MM.1S (cell line): Measurements from ENCODE around the gene AATK.

Source experiments
- CTCF ChIP-seq: fragments of 300-600 bp; sonication (generic); IDR thresholded peaks from 2 replicates; pipeline ENCODE4 v1.5.1; 2016; ENCODE audit warnings: antibody characterized with exemption, low read length, mixed read lengths
- EZH2 ChIP-seq: fragments of 300-600 bp; sonication (generic); optimal IDR thresholded peaks from 2 replicates; pipeline ENCODE3; 2017; ENCODE audit warnings: low read depth, mild to moderate bottlenecking, antibody characterized with exemption, low read length, mixed read lengths

GRCh38 chr17:81138500-81138899 lies 27.5 kb downstream of the AATK start:
- TF ChIP-seq CTCF = no peak
- no peak for TF ChIP-seq EZH2
